GM12864 (cell line): ENCODE results near the gene NKD1.

ENCODE experiments used
- DNase-seq: peaks from one replicate; pipeline ENCODE4 v3.0.0-alpha.2; 2011; ENCODE audit warnings: low read depth
- H3K4me3 ChIP-seq: 2 replicates; pipeline ENCODE4 v1.5.1; 2011; ENCODE audit warnings: mild to moderate bottlenecking, low read depth, low read length, control low read depth
- CTCF ChIP-seq: IDR thresholded peaks from 2 replicates; pipeline ENCODE4 v1.5.1; 2011; ENCODE audit warnings: low read depth, mild to moderate bottlenecking, moderate library complexity, low read length, control low read depth, inconsistent platforms; ENCODE audit errors: missing control alignments

The NKD1 gene

GRCh38 chr16:50697881-50698767 is 149.9 kb downstream of the NKD1 start:
- no peak for TF ChIP-seq CTCF
- H3K4me3 ChIP-seq = peak overlapping the region; percentile 49
- no peak for DNase-seq
